ENCODE measurements around the gene OPCML.

The OPCML gene

GRCh38 chr11:133064152-133064877 lies 468.0 kb downstream of the OPCML start:
- no peak for DNase-seq

GRCh38 chr11:133058501-133058900 lies 473.8 kb downstream of the OPCML start:
- DNase-seq: no peak

DNA sequence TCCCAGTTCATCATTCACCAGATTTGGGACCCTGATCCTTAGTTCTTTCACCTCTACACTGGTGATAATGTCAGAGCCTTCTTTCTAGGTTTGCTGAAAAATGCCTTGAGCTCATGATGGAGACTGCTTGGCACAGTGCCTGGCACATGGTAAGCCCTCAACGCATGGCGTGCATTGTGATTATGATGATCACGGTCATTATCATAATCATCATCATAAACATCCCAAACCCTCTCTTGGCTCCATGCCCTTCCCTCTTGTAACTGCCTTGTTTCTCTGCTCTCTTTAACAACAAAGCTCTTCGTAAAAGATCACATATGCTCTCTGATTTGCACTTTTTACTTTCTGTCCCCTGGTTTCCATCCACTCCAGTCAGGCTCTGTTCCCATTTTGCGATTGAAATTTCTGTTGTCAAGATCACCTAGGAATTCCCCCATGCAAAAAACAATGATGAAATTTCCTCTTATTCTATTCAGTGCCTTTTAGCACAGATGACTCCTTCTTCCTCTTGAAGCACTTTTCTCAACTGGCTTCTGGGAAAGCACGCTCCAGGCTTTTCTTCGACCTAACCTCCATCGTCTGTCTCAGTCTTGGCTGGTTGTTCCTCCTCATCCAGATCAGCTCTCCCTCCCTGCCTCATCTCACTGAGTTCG lies 479.1 kb downstream of the OPCML start:
- no peak for DNase-seq

DNA sequence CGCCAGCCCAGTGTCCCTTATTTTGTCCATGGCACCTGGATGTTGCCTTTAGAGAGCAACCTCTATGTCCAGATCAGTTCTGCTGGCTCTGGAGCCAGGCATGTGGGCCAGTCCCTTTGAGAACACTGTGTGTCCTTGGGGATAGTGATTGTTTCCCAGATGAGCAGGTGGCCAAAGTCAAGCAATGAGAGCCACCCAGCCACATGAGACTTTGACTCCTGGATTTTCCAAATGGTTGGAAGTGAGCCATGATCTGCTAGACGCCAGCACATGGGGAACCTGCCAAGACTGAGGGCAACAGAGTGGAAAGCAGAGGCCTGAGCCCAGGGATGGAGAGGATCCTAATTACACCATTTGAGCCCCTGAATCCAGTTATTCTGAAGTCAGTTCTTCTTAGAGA lies 479.8 kb downstream of the OPCML start:
- no peak for DNase-seq

DNA sequence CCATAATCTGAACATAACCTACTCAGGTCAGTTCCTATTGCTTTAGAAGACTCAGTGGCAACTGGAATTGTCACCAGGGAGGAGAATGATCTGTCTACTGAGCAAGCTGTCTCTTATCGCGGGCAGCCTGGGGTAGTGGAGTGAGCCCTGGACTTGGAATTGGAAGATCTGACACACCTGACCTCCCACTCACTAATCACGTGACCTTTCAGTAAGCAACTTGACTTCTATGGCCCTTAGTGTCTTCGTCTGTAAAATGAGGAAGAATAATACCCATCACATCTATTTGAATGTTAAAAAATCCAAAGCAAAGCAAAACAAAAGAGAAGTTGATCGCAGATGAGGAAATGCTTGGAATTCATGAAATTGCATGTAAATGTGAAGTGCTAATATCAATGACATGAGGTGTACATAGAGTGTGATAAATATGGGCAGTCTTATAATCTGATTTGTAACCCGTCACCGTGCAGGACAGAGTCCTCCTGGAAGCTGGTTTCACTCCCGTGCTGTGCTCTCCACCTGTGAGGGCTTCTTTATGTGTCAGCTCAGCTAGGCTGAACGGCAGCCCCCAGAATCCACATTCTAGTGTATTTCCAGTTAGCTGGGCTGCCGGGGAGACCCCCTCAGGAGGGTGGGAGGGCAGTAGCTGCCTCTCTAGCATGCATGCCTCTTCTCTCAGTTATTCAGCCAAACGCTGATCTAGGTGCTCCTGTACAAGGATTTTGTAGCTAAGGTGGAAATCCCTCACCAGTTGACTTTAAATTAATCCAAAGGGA lies 482.9 kb downstream of the OPCML start:
- DNase-seq: no peak

DNA sequence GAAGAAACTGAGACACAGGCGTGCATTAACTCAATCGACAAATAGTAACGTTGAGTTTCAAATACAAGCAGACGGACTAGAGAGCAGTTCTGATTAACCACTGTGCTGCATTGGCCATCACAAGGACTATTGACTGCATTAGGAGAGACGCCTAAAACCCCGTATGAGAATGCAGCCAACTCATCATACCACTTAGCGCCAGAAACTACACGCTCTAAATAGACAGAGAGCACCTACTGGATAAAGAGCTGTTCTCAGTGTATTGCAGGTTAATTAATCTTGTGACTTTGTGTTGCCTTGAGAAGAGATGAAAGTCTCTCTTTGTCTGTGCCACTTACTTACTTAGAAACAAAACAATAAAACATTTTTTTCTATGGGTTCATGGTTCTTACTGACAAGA lies 484.0 kb downstream of the OPCML start:
- DNase-seq: no peak

- DNase-seq: no peak
Measured at GRCh38 chr11:133047771-133048115, 484.6 kb downstream of the OPCML start.

DNA sequence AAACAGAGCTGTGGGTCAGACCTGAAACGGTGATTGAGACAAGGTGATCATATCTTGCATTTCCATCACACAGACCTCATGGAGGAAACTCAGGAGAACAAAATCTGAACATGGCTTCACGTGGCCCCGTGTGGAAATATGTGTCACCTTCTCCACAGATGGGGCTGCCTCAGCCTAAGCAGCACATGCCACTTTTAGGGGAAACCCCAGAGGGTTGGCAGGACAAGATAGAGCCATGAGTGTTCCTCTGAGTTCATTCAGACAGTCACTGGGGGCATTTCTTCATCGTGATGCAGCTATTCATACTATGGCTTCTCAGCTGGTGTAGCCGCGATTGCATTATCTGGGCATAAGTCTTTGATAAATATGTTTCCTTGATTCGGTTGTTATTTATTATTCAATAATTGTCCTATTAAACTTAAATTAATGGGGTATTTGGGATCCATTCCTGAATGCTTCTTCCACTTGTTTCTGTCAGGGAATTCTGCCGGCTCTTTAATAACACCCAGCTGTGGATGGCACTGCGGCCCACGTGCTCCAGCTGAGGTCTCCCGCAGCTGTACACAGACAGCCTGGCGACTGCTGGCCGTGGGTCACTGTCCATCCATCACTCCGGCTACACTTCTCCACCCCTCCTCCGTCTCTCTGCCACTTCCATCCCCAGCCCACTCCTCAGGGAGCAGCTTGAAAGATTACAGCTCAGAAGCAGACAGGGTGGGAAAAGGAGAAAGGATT lies 485.1 kb downstream of the OPCML start:
- no peak for DNase-seq

GRCh38 chr11:133046252-133046651 lies 486.0 kb downstream of the OPCML start:
- DNase-seq: no peak

DNA sequence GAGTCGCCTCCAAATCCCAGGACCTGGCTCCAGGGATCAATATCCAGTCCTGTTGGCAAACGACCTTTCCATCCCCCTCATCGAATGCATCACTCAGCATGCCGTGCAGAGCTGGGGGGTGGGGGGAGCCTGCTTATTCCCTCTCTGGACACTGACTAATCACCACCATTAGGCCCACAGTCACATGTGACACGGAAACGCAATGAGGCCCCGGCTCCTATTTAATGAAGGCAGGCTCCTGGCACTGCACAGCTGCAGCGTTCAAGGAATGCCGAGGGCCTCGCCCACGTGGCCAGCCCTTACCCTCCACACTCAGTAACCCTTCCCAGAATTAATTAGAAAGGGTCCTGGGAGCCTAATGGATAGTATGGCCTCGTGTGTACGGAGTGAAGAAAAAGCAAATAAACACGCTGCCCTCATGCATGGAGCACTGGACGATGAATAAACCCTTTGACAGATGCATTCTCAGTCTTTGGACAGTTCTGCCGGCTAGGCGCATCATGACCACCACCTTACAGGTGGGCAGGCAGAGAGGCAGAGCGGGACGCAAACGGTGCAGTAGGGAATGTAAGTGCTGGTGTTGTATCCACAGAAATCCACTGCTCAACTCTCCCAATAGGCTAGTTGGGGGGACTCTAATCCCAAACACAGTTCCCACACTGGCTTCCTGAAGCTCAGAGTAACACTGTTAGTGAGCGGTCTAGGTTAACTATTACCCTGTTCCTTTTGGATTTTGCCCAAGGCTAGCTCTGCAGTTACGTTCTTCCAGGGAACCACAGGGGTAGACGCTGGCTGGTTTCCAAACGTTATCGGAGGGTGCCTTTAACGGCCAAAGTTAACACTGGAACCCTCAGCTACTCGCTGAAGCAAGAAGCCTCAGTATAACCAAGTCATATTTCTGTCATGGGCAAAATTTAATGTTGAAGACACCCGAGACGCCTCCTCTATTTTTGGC lies 490.1 kb downstream of the OPCML start:
- no peak for DNase-seq

DNA sequence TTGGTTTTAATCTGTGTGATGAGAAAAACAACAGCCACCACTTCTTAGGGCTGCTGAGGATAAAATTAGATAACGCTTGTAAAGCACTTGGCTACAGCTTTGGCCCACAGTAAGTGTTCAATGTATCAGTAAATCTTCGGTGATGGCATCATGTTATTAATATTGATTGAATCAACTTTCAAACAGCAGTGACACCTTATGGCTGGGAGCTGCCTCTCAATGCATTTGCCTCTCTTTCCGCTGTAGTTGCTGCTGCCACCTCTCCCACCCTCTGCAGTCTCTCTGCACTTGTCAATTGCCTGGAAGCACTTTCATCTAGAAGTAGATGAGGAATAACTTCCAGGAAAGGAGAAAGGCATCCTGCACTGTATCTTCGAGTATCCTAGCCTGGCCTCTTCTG lies 491.1 kb downstream of the OPCML start:
- no peak for DNase-seq

GRCh38 chr11:133040289-133040900 lies 491.9 kb downstream of the OPCML start:
- DNase-seq: no peak

DNA sequence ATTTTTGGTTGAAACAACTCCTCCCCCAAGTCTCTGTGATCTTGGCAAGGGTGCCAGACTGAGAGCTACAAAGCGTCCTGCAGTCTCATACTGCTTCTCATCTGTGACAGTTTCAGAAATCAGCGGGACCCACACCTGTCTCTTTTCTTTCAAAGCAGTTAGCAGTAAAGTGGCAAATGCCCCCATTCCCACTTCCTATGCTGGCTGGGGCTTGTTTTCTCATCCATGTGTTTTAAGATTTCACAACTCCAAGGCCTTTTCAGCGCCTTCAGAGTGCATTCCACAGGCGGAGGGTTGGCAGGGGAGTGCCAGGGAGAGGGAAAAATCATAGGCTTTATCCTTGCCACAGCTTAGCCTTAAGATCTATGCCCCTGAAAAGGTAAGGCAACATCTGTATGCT lies 493.5 kb downstream of the OPCML start:
- no peak for DNase-seq

- DNase-seq: no peak
Measured at GRCh38 chr11:133034929-133035328, 497.4 kb downstream of the OPCML start.

GRCh38 chr11:133029107-133029506 lies 503.2 kb downstream of the OPCML start:
- no peak for DNase-seq

DNA sequence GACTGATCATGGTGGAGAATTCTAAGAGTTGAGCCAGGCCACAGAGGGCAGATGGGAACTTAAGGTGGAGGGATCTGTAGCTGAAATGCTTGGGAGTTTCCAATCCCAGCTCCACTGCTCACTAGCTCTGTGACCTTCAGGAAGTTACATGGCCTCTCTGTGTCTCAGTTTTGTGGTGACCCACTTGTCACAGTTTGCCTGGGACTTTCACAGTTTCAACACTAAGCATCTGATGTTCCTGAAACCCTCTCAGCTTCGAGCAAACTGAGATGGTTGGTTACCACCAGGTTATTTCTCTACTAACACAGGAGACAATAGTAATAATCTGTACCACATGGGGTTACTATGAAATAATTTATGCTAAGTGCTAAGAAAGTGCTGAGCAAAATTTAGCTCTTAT lies 505.3 kb downstream of the OPCML start:
- DNase-seq: no peak

DNA sequence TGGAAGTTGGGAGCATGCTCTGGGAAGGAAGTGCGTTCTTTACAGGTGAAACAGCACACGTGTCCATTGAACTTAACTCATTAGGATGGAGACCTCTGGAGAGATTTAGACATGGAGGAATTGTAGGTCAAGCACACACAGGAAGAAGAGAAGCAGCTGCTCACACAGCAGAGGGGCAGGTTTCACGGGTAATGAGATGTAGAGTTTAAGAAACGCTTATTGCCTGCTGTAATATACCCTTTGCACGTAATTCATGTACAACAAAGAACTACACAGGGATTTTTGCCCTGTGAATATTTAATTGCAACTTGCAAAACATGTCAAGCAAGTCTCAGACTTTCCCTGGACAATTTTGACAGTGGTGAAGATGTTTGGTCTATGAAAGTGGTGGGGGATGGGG lies 508.0 kb downstream of the OPCML start:
- DNase-seq: no peak

GRCh38 chr11:133023232-133023631 lies 509.1 kb downstream of the OPCML start:
- DNase-seq: no peak

DNA sequence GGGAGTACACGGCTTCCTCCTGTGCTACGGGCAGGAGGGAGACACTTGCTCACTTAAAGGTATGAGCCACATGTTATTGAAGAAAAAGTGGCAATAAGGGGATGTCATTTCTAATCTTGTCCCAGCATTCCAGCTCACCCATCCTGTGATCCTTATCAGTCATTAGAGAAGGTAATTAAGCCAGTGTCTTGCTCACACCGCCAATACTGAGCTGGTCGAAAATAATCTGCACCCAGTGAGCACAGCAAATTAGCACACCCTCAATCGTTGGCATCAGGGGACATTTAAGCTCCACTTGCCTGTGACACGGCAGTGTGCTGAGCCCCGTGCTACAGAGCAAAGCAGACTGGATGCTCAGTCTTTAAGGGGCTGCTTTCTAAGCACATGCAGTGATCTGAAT lies 510.7 kb downstream of the OPCML start:
- no peak for DNase-seq

- DNase-seq: no peak
Measured at GRCh38 chr11:133020372-133020714, 512.0 kb downstream of the OPCML start.

GRCh38 chr11:133019545-133020371 lies 512.5 kb downstream of the OPCML start:
- no peak for DNase-seq

All from CD4-positive, alpha-beta T cell treated with Interferon alpha-2 for 1 hour (primary cell).